Measurements from ENCODE around the gene GRK7. TPM values are rescaled to one million over a fixed set of nuclear protein-coding genes. Genes with fewer than 3 reads are reported as not detected.

Gene GRK7
- total RNA-seq, 4 donors from 2014 or later, result 0.34 TPM; not detected in 3

GRCh38 chr3:141790171-141790570 lies 27.0 kb downstream of the GRK7 start:
- peak in 1 of 2 donors; percentile 14 for DNase-seq (ENCODE audit: low spot score in 2 of 2)
- TF ChIP-seq CTCF (IDR thresholded peaks at IDR 0.05) (no peak), POLR2A (IDR thresholded peaks at IDR 0.05) (no peak)
- 86 to 90% methylated on average over 4 of the region's 4 CpGs for WGBS, 2 donors
- intact Hi-C loops (cut with DNase I; ENCODE audit: low total_unique reads), result no loop called here
- H3K4me3 ChIP-seq (ENCODE audit: low read depth, poor library complexity, severe bottlenecking), result no peak overlapping the region

GRCh38 chr3:141792495-141792894 lies 29.3 kb downstream of the GRK7 start:
- no peak overlapping the region for H3K4me3 ChIP-seq (ENCODE audit: low read depth, poor library complexity, severe bottlenecking)
- intact Hi-C loops (cut with DNase I; ENCODE audit: low total_unique reads), result no loop called here
- TF ChIP-seq CTCF (IDR thresholded peaks at IDR 0.05) (no peak), POLR2A (IDR thresholded peaks at IDR 0.05) (no peak)
- 84 to 90% methylated on average over 1 of the region's 1 CpG for WGBS, 2 donors
- peak in 1 of 2 donors; percentile 7 for DNase-seq (ENCODE audit: low spot score in 2 of 2)

GRCh38 chr3:141793476-141794260 lies 30.5 kb downstream of the GRK7 start:
- no peak overlapping the region for H3K4me3 ChIP-seq (ENCODE audit: low read depth, poor library complexity, severe bottlenecking)
- intact Hi-C loops (cut with DNase I; ENCODE audit: low total_unique reads), result no loop called here
- DNase-seq (ENCODE audit: low spot score in 2 of 2), result peak in 1 of 2 donors; percentile 76
- 88 to 89% methylated on average over 7 to 8 of the region's 8 CpGs for WGBS, 2 donors
- TF ChIP-seq CTCF (IDR thresholded peaks at IDR 0.05) (no peak), POLR2A (IDR thresholded peaks at IDR 0.05) (no peak)

GRCh38 chr3:141795276-141795675 lies 32.1 kb downstream of the GRK7 start:
- intact Hi-C loops (cut with DNase I; ENCODE audit: low total_unique reads), result no loop called here

GRCh38 chr3:141795741-141796080 lies 32.5 kb downstream of the GRK7 start:
- DNase-seq (ENCODE audit: low spot score in 2 of 2), result no peak
- WGBS, 2 donors, result 47 to 48% methylated on average over 5 of the region's 5 CpGs
- H3K4me3 ChIP-seq (ENCODE audit: low read depth, poor library complexity, severe bottlenecking), result no peak overlapping the region
- intact Hi-C loops (cut with DNase I; ENCODE audit: low total_unique reads), result no loop called here
- TF ChIP-seq POLR2A (IDR thresholded peaks at IDR 0.05), result no peak
- TF ChIP-seq CTCF (IDR thresholded peaks at IDR 0.05), result no peak

More at GRCh38 chr3:141795276-141795675, 32.1 kb downstream of the GRK7 start:
- DNase-seq (ENCODE audit: low spot score in 2 of 2), result peak in 1 of 2 donors; percentile 72
- no peak overlapping the region for H3K4me3 ChIP-seq (ENCODE audit: low read depth, poor library complexity, severe bottlenecking)
- 32 to 49% methylated on average over 4 of the region's 4 CpGs for WGBS, 2 donors
- TF ChIP-seq CTCF (IDR thresholded peaks at IDR 0.05), result no peak
- TF ChIP-seq POLR2A (IDR thresholded peaks at IDR 0.05), result no peak

All from lower leg skin (tissue), 4 donors.